D721Med (cell line): ENCODE results near the gene ZMYND19.
A peak's percentile ranks its signal among the peaks of the same experiment; 100 is the strongest.

Source experiments
- DNase-seq: peaks from one replicate; pipeline ENCODE4 v3.0.0; 2011; ENCODE audit warnings: low spot score; ENCODE audit not compliant: insufficient read length
- FAIRE-seq: peaks from 2 replicates; lab custom pipeline; 2011; peaks lifted over from hg19 to GRCh38; lab: Jason Lieb, UNC
- CTCF ChIP-seq: IDR thresholded peaks from 2 replicates; pipeline ENCODE4 v1.5.1; 2012; ENCODE audit warnings: mild to moderate bottlenecking, control low read depth; ENCODE audit not compliant: insufficient read depth; ENCODE audit errors: missing control alignments

The ZMYND19 gene

DNA sequence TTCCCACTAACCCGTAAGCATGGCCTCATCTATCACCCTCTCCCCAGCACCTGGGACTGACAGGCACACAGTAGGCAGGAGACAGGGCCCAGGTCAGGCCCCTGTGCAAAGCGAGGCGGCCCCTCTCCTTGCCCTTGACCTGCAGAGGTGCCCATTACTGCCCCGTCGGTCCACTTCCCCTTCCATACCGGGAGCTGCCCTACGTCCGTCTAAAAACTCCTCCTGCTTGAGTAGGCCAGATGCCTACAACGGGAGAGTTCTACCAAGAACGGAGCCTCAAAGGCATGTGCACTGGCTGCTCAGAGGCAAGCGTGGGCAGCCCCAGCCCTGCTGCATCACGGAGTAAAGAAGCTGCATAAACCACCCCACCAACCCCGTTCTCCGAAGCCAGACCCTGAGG is 7.0 kb downstream of the ZMYND19 start:
- no peak for DNase-seq
- no peak for TF ChIP-seq CTCF
- no peak for FAIRE-seq

- peak; percentile 37 for TF ChIP-seq CTCF
- DNase-seq, result no peak
- FAIRE-seq, result no peak
Observed at GRCh38 chr9:137582286-137582860, 7.9 kb downstream of the ZMYND19 start.

DNA sequence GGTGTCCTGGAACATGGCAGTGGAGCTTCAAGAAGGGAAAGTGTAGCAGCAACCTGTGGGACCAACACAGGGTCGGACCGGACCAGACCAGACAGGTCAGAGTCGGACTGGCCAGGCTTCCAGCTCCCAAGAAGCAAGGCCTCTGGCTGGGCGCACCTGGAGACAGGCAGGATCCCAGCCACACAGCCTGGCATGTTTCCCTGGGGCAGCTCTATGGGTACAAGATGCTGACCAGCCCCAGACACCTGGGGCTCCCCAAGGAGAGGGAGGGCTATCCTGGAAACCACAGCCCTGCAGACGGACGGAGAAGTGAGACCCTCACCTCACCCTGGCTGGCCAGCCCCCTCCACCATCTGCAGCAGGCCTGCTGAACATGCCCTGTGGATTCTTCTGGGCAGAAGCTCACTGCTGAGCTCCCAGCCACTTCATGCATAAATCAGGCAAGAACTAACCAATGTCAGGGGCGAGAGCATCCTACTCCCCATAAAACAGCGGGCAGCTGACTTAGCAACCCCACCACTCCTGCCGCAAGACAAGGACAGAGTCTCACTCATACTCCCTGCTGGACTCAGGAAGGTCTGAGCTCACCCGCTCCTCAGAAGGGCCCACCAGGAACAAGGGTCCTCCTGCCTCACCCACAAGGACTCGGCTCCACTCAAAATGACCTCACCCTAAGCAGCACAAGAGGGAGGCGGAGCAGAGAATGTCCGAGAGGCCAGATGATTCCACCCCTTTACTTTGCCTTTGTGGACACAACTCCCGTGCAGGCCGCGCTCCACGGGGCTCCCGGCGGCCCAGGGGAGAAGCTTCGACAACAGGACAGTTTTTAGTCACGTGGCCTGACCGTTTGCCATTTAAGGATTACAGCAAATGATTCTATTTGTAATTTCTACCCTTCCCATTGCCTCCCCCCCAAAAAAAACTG is 8.7 kb downstream of the ZMYND19 start:
- FAIRE-seq, result no peak
- DNase-seq, result no peak
- TF ChIP-seq CTCF, result no peak

- no peak for TF ChIP-seq CTCF
- FAIRE-seq (no peak), DNase-seq (no peak)
Observed at GRCh38 chr9:137580954-137581322, 9.4 kb downstream of the ZMYND19 start.

DNA sequence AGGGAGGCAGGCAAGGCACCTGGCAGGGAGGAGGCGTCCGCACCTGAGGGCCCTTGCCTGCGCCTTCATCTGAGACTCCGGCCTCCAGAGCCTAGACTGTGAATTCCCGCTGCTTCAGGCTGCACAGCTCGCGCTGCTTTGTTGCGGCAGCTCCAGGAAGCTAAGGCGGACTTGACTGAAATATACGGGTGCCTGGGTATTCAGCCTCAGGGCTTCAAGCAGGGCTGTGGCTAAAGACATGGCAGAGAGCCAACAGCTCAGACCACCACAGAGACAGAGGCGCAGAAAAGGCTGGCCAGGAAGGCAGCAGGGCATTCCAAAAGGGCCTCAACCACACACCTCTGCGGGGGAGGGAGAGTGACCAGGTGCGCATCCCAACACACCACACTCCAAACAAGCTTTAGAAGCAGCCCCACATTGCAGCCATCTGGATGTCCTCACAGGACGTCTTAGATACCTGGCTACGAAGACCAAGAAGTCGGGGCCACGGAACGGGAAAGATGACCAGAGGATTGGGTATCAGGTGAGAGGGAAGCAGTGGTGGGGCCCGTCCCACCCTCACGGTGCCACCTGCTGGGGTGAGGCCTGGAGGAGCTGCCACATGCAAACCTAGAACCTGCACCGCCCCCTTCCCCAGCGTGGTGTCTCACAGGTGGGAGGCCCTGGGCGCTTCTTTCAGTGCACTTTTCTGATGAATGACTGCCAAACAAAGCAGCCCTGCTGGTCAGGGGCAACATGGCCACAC is 9.9 kb downstream of the ZMYND19 start:
- DNase-seq (no peak), FAIRE-seq (no peak)
- TF ChIP-seq CTCF, result no peak

DNA sequence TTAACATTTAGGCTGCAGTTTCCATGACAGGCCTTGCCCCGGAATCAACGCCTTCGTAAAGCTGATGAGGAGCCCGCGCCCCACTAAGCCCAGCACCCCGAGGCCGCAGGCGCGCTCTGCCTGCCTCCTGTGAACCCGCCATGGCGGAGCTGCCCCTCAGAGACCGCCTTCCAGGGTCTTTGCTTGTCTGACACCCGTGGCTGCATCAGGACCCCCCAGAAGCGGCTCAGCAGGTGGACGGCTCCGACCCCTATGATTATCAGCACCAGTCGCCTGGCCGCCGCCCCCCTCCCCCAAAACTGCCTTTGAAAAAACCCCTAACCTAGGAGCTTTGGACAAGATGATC is 11.1 kb downstream of the ZMYND19 start:
- DNase-seq (no peak), FAIRE-seq (no peak)
- no peak for TF ChIP-seq CTCF
